HTR-8/SVneo (cell line): ENCODE results near the gene HEXIM1.

ENCODE experiments used
- DNase-seq: peaks from one replicate; pipeline ENCODE4 v3.0.0; 2011; ENCODE audit warnings: low spot score, mixed read lengths; ENCODE audit not compliant: insufficient read length
- FAIRE-seq: peaks from 2 replicates; lab custom pipeline; 2011; peaks lifted over from hg19 to GRCh38; lab: Jason Lieb, UNC

The HEXIM1 gene

GRCh38 chr17:45128331-45128730 lies 19.9 kb upstream of the HEXIM1 start:
- FAIRE-seq (no peak), DNase-seq (no peak)

GRCh38 chr17:45128989-45129388 lies 19.3 kb upstream of the HEXIM1 start:
- no peak for FAIRE-seq
- no peak for DNase-seq

- FAIRE-seq (no peak), DNase-seq (no peak)
Observed at GRCh38 chr17:45129426-45129939, 18.8 kb upstream of the HEXIM1 start.

- FAIRE-seq (peak; percentile 74), DNase-seq (no peak)
Observed at GRCh38 chr17:45129940-45130680, 18.2 kb upstream of the HEXIM1 start.

- FAIRE-seq (peak; percentile 77), DNase-seq (no peak)
Observed at GRCh38 chr17:45130681-45131615, 17.3 kb upstream of the HEXIM1 start.

- DNase-seq, result no peak
- peak; percentile 16 for FAIRE-seq
Observed at GRCh38 chr17:45131616-45132319, 16.5 kb upstream of the HEXIM1 start.

GRCh38 chr17:45132320-45132571 lies 16.0 kb upstream of the HEXIM1 start, which contains the start of gene PLCD3:
TSS of gene PLCD3 (minus strand) at chr17:45132515. CDS start at chr17:45132410, 105 bp downstream.
- DNase-seq, result peak; percentile 88
- FAIRE-seq, result no peak

GRCh38 chr17:45132572-45133463 lies 15.5 kb upstream of the HEXIM1 start:
- FAIRE-seq, result peak; percentile 91
- peak; percentile 96 for DNase-seq

- DNase-seq, result peak; percentile 99
- peak; percentile 99 for FAIRE-seq
Observed at GRCh38 chr17:45135192-45135977, 12.9 kb upstream of the HEXIM1 start, which contains the start of gene ACBD4. TSS of gene ACBD4 (plus strand) at chr17:45135687. CDS start at chr17:45136145, 458 bp downstream.

- DNase-seq, result no peak
- no peak for FAIRE-seq
Observed at GRCh38 chr17:45135978-45136791, 12.1 kb upstream of the HEXIM1 start.

- DNase-seq (no peak), FAIRE-seq (peak; percentile 64)
Observed at GRCh38 chr17:45136846-45137560, 11.3 kb upstream of the HEXIM1 start.

GRCh38 chr17:45137561-45138305 lies 10.5 kb upstream of the HEXIM1 start:
- no peak for DNase-seq
- FAIRE-seq, result no peak

- DNase-seq (no peak), FAIRE-seq (no peak)
Observed at GRCh38 chr17:45138911-45139532, 9.3 kb upstream of the HEXIM1 start.

GRCh38 chr17:45139533-45139920 lies 8.7 kb upstream of the HEXIM1 start:
- FAIRE-seq (peak; percentile 54), DNase-seq (no peak)

GRCh38 chr17:45143094-45143670 lies 5.1 kb upstream of the HEXIM1 start:
- DNase-seq, result no peak
- FAIRE-seq, result no peak

GRCh38 chr17:45143767-45144198 lies 4.5 kb upstream of the HEXIM1 start:
- FAIRE-seq, result no peak
- no peak for DNase-seq
